ENCODE results near the gene BRI3. TPM values are rescaled to one million over a fixed set of nuclear protein-coding genes. Genes with fewer than 3 reads are reported as not detected.

The BRI3 gene
- total RNA-seq, 1 donor = 59.6 TPM

GRCh38 chr7:98265841-98266271 is 15.6 kb upstream of the BRI3 start:
- DNase-seq (ENCODE audit: low read depth) = peak; percentile 44
- TF ChIP-seq CTCF (IDR thresholded peaks at IDR 0.05; ENCODE audit: insufficient read depth, low read depth, low read length) = no peak
- H3K4me3 ChIP-seq (ENCODE audit: low read depth, low read length) = no peak overlapping the region

- TF ChIP-seq CTCF (IDR thresholded peaks at IDR 0.05; ENCODE audit: insufficient read depth, low read depth, low read length) = peak; percentile 57
- H3K4me3 ChIP-seq (ENCODE audit: low read depth, low read length) = no peak overlapping the region
- DNase-seq (ENCODE audit: low read depth) = peak; percentile 38
Observed at GRCh38 chr7:98266840-98267239, 14.6 kb upstream of the BRI3 start.

- DNase-seq (ENCODE audit: low read depth) = no peak
- no peak overlapping the region for H3K4me3 ChIP-seq (ENCODE audit: low read depth, low read length)
- no peak for TF ChIP-seq CTCF (IDR thresholded peaks at IDR 0.05; ENCODE audit: insufficient read depth, low read depth, low read length)
Observed at GRCh38 chr7:98267303-98267702, 14.2 kb upstream of the BRI3 start.

GRCh38 chr7:98276241-98276761 is 5.2 kb upstream of the BRI3 start:
- TF ChIP-seq CTCF (IDR thresholded peaks at IDR 0.05; ENCODE audit: insufficient read depth, low read depth, low read length) = no peak
- H3K4me3 ChIP-seq (ENCODE audit: low read depth, low read length) = no peak overlapping the region
- peak; percentile 96 for DNase-seq (ENCODE audit: low read depth)

GRCh38 chr7:98278408-98278807 is 3.1 kb upstream of the BRI3 start:
- no peak overlapping the region for H3K4me3 ChIP-seq (ENCODE audit: low read depth, low read length)
- no peak for DNase-seq (ENCODE audit: low read depth)
- TF ChIP-seq CTCF (IDR thresholded peaks at IDR 0.05; ENCODE audit: insufficient read depth, low read depth, low read length) = no peak

- no peak overlapping the region for H3K4me3 ChIP-seq (ENCODE audit: low read depth, low read length)
- DNase-seq (ENCODE audit: low read depth) = no peak
- no peak for TF ChIP-seq CTCF (IDR thresholded peaks at IDR 0.05; ENCODE audit: insufficient read depth, low read depth, low read length)
Observed at GRCh38 chr7:98278936-98279335, 2.5 kb upstream of the BRI3 start.

- H3K4me3 ChIP-seq (ENCODE audit: low read depth, low read length) = peak overlapping the region; percentile 63
- DNase-seq (ENCODE audit: low read depth) = no peak
- TF ChIP-seq CTCF (IDR thresholded peaks at IDR 0.05; ENCODE audit: insufficient read depth, low read depth, low read length) = no peak
Observed at GRCh38 chr7:98280296-98280695, 1.2 kb upstream of the BRI3 start.
